Muscle of leg (tissue), 11 donors: Measurements from ENCODE around the gene CTAG2. TPM values are rescaled to one million over a fixed set of nuclear protein-coding genes. Genes with fewer than 3 reads are reported as not detected.
"Not testable (repeated sequence)": the region's sequence is repeated elsewhere in the genome, so short reads cannot be mapped to it uniquely, and the experiment has no call there.

Experiments
- DNase-seq: peaks from one replicate; pipeline ENCODE4 v3.0.0; 2013
- H3K27ac ChIP-seq: one replicate; pipeline ENCODE4 v1.5.1; 2013; ENCODE audit warnings: mild to moderate bottlenecking, low read length, control low read depth
- H3K27me3 ChIP-seq: one replicate; pipeline ENCODE4 v1.6.1; 2013; ENCODE audit warnings: low read length; ENCODE audit not compliant: control insufficient read depth, insufficient read depth
- H3K36me3 ChIP-seq: one replicate; pipeline ENCODE4 v1.6.1; 2013; ENCODE audit warnings: low read length; ENCODE audit not compliant: control insufficient read depth, insufficient read depth
- H3K4me1 ChIP-seq: one replicate; pipeline ENCODE4 v1.6.1; 2013; ENCODE audit warnings: low read length; ENCODE audit not compliant: control insufficient read depth, insufficient read depth
- H3K4me3 ChIP-seq: one replicate; pipeline ENCODE4 v1.5.1; 2013; ENCODE audit warnings: low read length, control low read depth
- H3K9me3 ChIP-seq: replicated peaks from 2 replicates; pipeline ENCODE4 v1.6.1; 2013; ENCODE audit warnings: low read depth, low read length; ENCODE audit not compliant: control insufficient read depth
- WGBS: methylation state at CpG from one replicate; pipeline ENCODE4 v1.1.5; 2013; ENCODE audit warnings: missing lambda C conversion rate; ENCODE audit not compliant: insufficient coverage; 5-methylcytosine and 5-hydroxymethylcytosine counted together
- polyA plus RNA-seq, 8 donors: library from polyadenylated mRNA; unstranded; fragments of 120-200 nt; gene quantifications; one replicate each; pipeline versions ENCODE4 v1.2.1 to v1.2.3, GENCODE V29; 2013; ENCODE audit warnings: inconsistent platforms in 1 of 8, low replicate concordance in 1 of 8; ENCODE audit not compliant: insufficient read length in 8 of 8, insufficient read depth in 1 of 8
- total RNA-seq: library from RNA; stranded (reverse); fragments of 120-200 nt; gene quantifications from one replicate; pipeline ENCODE4 v1.2.4, GENCODE V29; 2013

The CTAG2 gene
- total and polyA plus RNA-seq, 9 donors, result not detected

- H3K27ac ChIP-seq, result not testable (repeated sequence)
- no CpG with 5 or more reads among the region's 12 CpGs for WGBS
Measured at GRCh38 chrX:154613586-154613985, 39.8 kb downstream of the CTAG2 start.

GRCh38 chrX:154611146-154611545, 42.2 kb downstream of the CTAG2 start:
- not testable (repeated sequence) for H3K27ac ChIP-seq, DNase-seq, H3K4me3 ChIP-seq, H3K27me3 ChIP-seq, H3K9me3 ChIP-seq, H3K36me3 ChIP-seq, H3K4me1 ChIP-seq
- 92% methylated on average over 2 of the region's 12 CpGs for WGBS

More at GRCh38 chrX:154613586-154613985, 39.8 kb downstream of the CTAG2 start:
- H3K36me3 ChIP-seq, DNase-seq, H3K4me3 ChIP-seq, H3K9me3 ChIP-seq, H3K4me1 ChIP-seq, H3K27me3 ChIP-seq: not testable (repeated sequence)

GRCh38 chrX:154608823-154609222, 44.6 kb downstream of the CTAG2 start:
- not testable (repeated sequence) for H3K36me3 ChIP-seq, H3K27ac ChIP-seq, H3K4me3 ChIP-seq, H3K9me3 ChIP-seq, H3K27me3 ChIP-seq, H3K4me1 ChIP-seq, DNase-seq
- WGBS, result 64% methylated on average over 6 of the region's 12 CpGs

- H3K9me3 ChIP-seq, H3K4me1 ChIP-seq, H3K27ac ChIP-seq, DNase-seq, H3K36me3 ChIP-seq, H3K4me3 ChIP-seq, H3K27me3 ChIP-seq: not testable (repeated sequence)
- no CpG with 5 or more reads among the region's 11 CpGs for WGBS
Measured at GRCh38 chrX:154607976-154608375, 45.4 kb downstream of the CTAG2 start.

- Histone ChIP-seq H3K27me3 (peaks cover 4% of the 10 kb centered on the region), H3K27ac (no peak overlapping the region), H3K4me3 (no peak overlapping the region), H3K36me3 (no peaks in the 10 kb centered on the region), H3K9me3 (no peaks in the 10 kb centered on the region), H3K4me1 (no peaks in the 10 kb centered on the region)
- 55% methylated on average over 2 of the region's 6 CpGs for WGBS
- no peak for DNase-seq
Measured at GRCh38 chrX:154607370-154607769, 46.0 kb downstream of the CTAG2 start.

- Histone ChIP-seq H3K27ac (no peak overlapping the region), H3K27me3 (peaks cover 4% of the 10 kb centered on the region), H3K9me3 (no peaks in the 10 kb centered on the region), H3K4me1 (no peaks in the 10 kb centered on the region), H3K4me3 (no peak overlapping the region), H3K36me3 (no peaks in the 10 kb centered on the region)
- 83% methylated on average over 5 of the region's 6 CpGs for WGBS
- no peak for DNase-seq
Measured at GRCh38 chrX:154605566-154605965, 47.8 kb downstream of the CTAG2 start.

GRCh38 chrX:154603438-154604430, 49.6 kb downstream of the CTAG2 start:
- Histone ChIP-seq H3K4me1 (no peaks in the 10 kb centered on the region), H3K4me3 (no peak overlapping the region), H3K36me3 (no peaks in the 10 kb centered on the region), H3K27ac (no peak overlapping the region), H3K27me3 (peaks cover 4% of the 10 kb centered on the region), H3K9me3 (no peaks in the 10 kb centered on the region)
- peak; percentile 57 for DNase-seq
- WGBS, result 77% methylated on average over 11 of the region's 13 CpGs

- H3K9me3 ChIP-seq, result no peaks in the 10 kb centered on the region
- no peaks in the 10 kb centered on the region for H3K4me1 ChIP-seq
- H3K4me3 ChIP-seq, result no peak overlapping the region
- peaks cover 4% of the 10 kb centered on the region for H3K27me3 ChIP-seq
- no peaks in the 10 kb centered on the region for H3K36me3 ChIP-seq
- DNase-seq, result no peak
- WGBS, result 77% methylated on average over 14 of the region's 18 CpGs
- no peak overlapping the region for H3K27ac ChIP-seq
Measured at GRCh38 chrX:154602766-154603437, 50.5 kb downstream of the CTAG2 start.

- H3K4me1 ChIP-seq, result no peaks in the 10 kb centered on the region
- H3K27me3 ChIP-seq, result peaks cover 4% of the 10 kb centered on the region
- no peaks in the 10 kb centered on the region for H3K36me3 ChIP-seq
- H3K4me3 ChIP-seq, result no peak overlapping the region
- DNase-seq, result no peak
- 91% methylated on average over 4 of the region's 13 CpGs for WGBS
- no peaks in the 10 kb centered on the region for H3K9me3 ChIP-seq
- no peak overlapping the region for H3K27ac ChIP-seq
Measured at GRCh38 chrX:154602226-154602625, 51.2 kb downstream of the CTAG2 start.
